Measurements from ENCODE around the gene ANKRD16. TPM values are rescaled to one million over a fixed set of nuclear protein-coding genes. Genes with fewer than 3 reads are reported as not detected.

Gene ANKRD16
- total RNA-seq, 4 donors from 2014 or later, result 8.5 to 21.7 (median 17.8) TPM

DNA sequence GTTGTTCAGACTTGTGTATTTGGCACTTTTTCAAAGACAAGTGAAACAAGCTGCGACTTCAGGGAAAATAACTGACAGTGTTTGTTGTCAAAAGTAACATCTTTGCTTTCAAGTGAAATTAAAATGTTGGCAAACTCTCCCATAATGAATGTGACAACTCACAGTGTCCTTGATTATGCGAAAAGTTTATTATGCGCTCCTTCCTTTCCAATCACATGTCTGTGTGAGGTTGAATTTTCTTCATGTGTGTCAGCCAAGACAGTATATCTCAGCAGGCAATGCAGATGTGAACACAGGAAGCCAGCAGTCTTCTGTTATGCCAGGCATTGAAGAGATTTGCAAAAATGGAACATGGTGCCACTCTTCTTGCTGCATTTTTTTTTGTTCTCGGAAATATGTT is 29.1 kb upstream of the ANKRD16 start:
- H3K36me3 ChIP-seq, result peaks cover 0 to 94% (median 44%) of the 10 kb centered on the region in 4 donors
- TF ChIP-seq POLR2AphosphoS5 (IDR thresholded peaks at IDR 0.05), result no peak
- TF ChIP-seq, protein P1, sequence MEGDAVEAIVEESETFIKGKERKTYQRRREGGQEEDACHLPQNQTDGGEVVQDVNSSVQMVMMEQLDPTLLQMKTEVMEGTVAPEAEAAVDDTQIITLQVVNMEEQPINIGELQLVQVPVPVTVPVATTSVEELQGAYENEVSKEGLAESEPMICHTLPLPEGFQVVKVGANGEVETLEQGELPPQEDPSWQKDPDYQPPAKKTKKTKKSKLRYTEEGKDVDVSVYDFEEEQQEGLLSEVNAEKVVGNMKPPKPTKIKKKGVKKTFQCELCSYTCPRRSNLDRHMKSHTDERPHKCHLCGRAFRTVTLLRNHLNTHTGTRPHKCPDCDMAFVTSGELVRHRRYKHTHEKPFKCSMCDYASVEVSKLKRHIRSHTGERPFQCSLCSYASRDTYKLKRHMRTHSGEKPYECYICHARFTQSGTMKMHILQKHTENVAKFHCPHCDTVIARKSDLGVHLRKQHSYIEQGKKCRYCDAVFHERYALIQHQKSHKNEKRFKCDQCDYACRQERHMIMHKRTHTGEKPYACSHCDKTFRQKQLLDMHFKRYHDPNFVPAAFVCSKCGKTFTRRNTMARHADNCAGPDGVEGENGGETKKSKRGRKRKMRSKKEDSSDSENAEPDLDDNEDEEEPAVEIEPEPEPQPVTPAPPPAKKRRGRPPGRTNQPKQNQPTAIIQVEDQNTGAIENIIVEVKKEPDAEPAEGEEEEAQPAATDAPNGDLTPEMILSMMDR (IDR thresholded peaks at IDR 0.05), result no peak
- TF ChIP-seq POLR2A (IDR thresholded peaks at IDR 0.05), result no peak
- TF ChIP-seq EP300 (IDR thresholded peaks at IDR 0.05; ENCODE audit: low read depth), result no peak
- 98 to 100% methylated on average over 2 to 4 of the region's 4 CpGs for WGBS, 2 donors (ENCODE audit: low coverage in 1 of 2)

DNA sequence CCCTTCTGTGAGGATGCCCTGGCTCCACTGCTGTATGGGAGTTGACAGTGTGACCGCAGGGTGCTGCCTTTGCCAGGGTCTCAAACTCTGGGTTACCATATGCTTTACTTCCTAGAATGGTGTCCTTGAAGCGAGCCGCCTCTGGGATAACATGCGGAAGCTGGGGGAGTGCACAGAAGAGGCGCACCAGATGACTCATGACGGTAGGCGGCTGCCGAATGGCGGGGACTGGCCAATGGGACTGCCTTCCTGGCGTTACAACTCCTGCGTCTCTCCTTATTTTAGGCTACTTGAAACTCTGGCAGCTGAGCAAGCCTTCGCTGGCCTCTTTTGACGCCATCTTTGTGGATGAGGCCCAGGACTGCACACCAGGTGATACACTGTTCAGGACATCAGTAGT is 27.6 kb upstream of the ANKRD16 start:
- H3K27me3 ChIP-seq, result no peaks in the 10 kb centered on the region
- DNase-seq, result no peak
- peaks cover 0 to 93% (median 39%) of the 10 kb centered on the region in 4 donors for H3K36me3 ChIP-seq
- intact Hi-C loops (cut with DNase I; ENCODE audit: low total_unique reads) (no loop called here), in situ Hi-C loops (cut with MboI; ENCODE audit: low pct_ligation_motif_present in 1 of 4, low pct_unique_long_range_greater_than_20kb in 1 of 4, low sequenced_read_pairs in 3 of 4) (no loop called here)
- no peak overlapping the region for H3K4me3 ChIP-seq
- no peak overlapping the region for H3K27ac ChIP-seq
- WGBS, 2 donors (ENCODE audit: low coverage in 1 of 2), result 94 to 96% methylated on average over 11 to 13 of the region's 13 CpGs
- H3K4me1 ChIP-seq, result no peaks in the 10 kb centered on the region
- TF ChIP-seq, protein P1 (IDR thresholded peaks at IDR 0.05), result no peak
- TF ChIP-seq POLR2A (IDR thresholded peaks at IDR 0.05) (no peak), EP300 (IDR thresholded peaks at IDR 0.05; ENCODE audit: low read depth) (no peak), POLR2AphosphoS5 (IDR thresholded peaks at IDR 0.05) (no peak)
- no peaks in the 10 kb centered on the region for H3K9me3 ChIP-seq

More for the DNA sequence above, 29.1 kb upstream of the ANKRD16 start:
- no peak for DNase-seq
- in situ Hi-C loops (cut with MboI; ENCODE audit: low pct_ligation_motif_present in 1 of 4, low pct_unique_long_range_greater_than_20kb in 1 of 4, low sequenced_read_pairs in 3 of 4), result no loop called here
- Histone ChIP-seq H3K9me3 (no peaks in the 10 kb centered on the region), H3K4me3 (no peak overlapping the region), H3K27me3 (no peaks in the 10 kb centered on the region), H3K4me1 (no peaks in the 10 kb centered on the region), H3K27ac (no peak overlapping the region)
- intact Hi-C loops (cut with DNase I; ENCODE audit: low total_unique reads), result no loop called here

DNA sequence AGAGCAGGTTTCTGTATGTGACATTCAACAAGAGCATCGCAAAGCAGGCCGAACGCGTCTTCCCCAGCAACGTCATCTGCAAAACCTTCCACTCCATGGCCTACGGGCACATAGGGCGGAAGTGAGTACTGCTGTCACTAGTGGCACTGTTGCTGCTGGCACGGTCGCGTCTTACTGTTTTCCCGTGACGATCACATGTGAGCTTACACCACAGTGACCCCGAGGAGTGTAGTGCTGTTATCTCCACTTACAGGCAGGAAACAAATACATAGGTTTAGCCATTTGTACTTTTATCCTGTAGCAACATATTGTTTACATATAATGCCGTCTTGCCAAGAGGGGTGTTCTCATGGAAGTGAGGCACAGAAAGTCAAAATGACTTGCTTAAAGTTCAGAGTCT is 25.8 kb upstream of the ANKRD16 start:
- intact Hi-C loops (cut with DNase I; ENCODE audit: low total_unique reads), result no loop called here
- peaks cover 0 to 91% (median 37%) of the 10 kb centered on the region in 4 donors for H3K36me3 ChIP-seq
- no peak overlapping the region for H3K27ac ChIP-seq
- in situ Hi-C loops (cut with MboI; ENCODE audit: low pct_ligation_motif_present in 1 of 4, low pct_unique_long_range_greater_than_20kb in 1 of 4, low sequenced_read_pairs in 3 of 4), result no loop called here
- no peaks in the 10 kb centered on the region for H3K9me3 ChIP-seq
- no peak overlapping the region for H3K4me3 ChIP-seq
- TF ChIP-seq POLR2AphosphoS5 (IDR thresholded peaks at IDR 0.05), result no peak
- TF ChIP-seq POLR2A (IDR thresholded peaks at IDR 0.05), result no peak
- TF ChIP-seq, protein P1 (IDR thresholded peaks at IDR 0.05), result no peak
- TF ChIP-seq EP300 (IDR thresholded peaks at IDR 0.05; ENCODE audit: low read depth), result no peak
- no peaks in the 10 kb centered on the region for H3K4me1 ChIP-seq
- WGBS, 2 donors (ENCODE audit: low coverage in 1 of 2), result 91% methylated on average over 14 of the region's 14 CpGs; no CpG with 5 or more reads in 1 of the 2 donors
- no peaks in the 10 kb centered on the region for H3K27me3 ChIP-seq
- no peak for DNase-seq

DNA sequence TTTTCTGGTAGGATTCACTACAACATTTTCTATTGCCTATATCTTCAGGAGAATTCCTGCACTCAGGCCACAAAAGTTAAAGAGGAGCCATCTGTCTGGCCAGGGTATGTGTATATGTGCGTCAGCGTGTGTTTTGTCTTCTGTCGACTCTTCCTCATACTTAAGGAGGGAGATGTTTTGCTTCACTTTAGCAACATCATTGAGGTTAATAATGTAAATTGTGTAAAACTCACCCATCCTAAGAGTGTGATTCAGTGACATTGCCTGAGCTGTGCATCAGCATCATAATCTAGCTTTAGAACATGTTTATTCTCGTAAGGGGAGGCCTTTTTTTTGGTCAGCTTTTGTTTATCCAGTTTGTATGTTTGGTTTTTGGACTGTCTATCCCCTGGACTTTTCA is 24.0 kb upstream of the ANKRD16 start:
- Histone ChIP-seq H3K4me3 (no peak overlapping the region), H3K27me3 (no peaks in the 10 kb centered on the region), H3K9me3 (no peaks in the 10 kb centered on the region), H3K27ac (peak overlapping the region in 1 of 4 donors; percentile 27), H3K36me3 (peaks cover 0 to 90% (median 38%) of the 10 kb centered on the region in 4 donors), H3K4me1 (no peaks in the 10 kb centered on the region)
- intact Hi-C loops (cut with DNase I; ENCODE audit: low total_unique reads) (no loop called here), in situ Hi-C loops (cut with MboI; ENCODE audit: low pct_ligation_motif_present in 1 of 4, low pct_unique_long_range_greater_than_20kb in 1 of 4, low sequenced_read_pairs in 3 of 4) (no loop called here)
- DNase-seq, result no peak
- TF ChIP-seq, protein P1 (IDR thresholded peaks at IDR 0.05), result no peak
- TF ChIP-seq POLR2A (IDR thresholded peaks at IDR 0.05) (no peak), EP300 (IDR thresholded peaks at IDR 0.05; ENCODE audit: low read depth) (no peak), POLR2AphosphoS5 (IDR thresholded peaks at IDR 0.05) (no peak)
- WGBS, 2 donors (ENCODE audit: low coverage in 1 of 2), result 81 to 82% methylated on average over 3 to 4 of the region's 4 CpGs
